NCI-H748 treated with DMSO at 0.1 percent for 48 hours (cell line): ENCODE measurements around the gene AP1S3.
"Not testable (repeated sequence)": the region's sequence is repeated elsewhere in the genome, so short reads cannot be mapped to it uniquely, and the experiment has no call there.

Experiments
- DNase-seq: peaks from one replicate; lab custom pipeline; 2025; lab: John Stamatoyannopoulos, UW

The AP1S3 gene

DNA sequence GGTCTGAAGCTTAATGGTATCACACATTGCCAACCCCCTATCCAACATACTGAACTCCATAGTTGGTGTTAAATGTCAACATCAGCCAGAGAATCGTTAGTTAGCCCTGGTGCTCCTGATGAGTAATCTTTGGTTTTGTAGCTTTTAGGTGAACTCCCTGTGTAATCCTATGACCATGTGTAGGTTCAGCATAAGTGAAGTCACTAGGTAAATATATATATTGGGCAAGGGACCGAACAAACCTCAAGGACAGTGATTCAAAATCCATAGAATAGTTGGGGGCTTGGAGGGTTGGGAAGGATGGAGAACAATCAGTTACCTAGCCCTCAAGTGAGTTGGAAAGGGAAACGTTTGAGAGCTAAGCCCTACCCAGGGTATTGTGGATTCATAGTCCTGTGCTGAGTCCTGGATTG lies 16.0 kb upstream of the AP1S3 start:
- no peak for DNase-seq

- no peak for DNase-seq
Observed at GRCh38 chr2:223852281-223852795, 15.0 kb upstream of the AP1S3 start.

DNA sequence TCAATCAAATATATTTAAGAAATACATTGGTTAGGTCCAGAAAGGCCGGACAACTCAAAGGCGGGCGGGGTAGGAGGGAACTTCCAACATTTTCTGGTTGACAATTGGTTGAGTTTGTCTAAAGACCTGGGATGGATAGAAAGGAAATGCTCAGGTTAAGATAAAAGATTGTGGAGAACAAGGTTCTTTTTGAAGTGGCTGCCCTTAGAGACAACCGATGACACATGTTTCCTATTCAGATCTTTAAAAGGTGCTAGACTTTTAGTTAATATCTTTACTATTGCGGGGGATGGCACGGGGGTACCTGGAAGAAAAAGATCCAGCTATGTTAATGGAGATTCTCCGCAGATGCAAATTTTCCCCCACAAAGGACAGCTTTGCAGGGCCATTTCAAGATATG lies 10.0 kb upstream of the AP1S3 start:
- no peak for DNase-seq

DNA sequence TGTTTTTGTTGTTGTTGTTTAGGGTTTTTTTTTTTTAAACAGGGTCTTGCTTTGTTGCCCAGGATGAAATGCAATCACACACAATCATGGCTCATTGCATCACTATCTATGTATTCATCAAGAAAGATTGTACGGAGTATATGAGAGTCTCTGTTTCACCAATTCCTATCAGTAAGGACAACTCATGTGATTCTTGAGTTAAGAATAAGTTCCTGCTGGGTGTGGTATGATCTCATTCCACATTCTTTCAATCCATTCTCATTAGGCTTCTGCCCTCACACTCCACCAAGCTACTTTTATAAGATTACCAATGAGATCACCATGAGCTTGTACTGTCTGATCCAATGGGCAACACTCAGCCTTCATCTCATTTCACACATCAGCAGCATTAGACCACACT lies 9.1 kb upstream of the AP1S3 start:
- DNase-seq = no peak

GRCh38 chr2:223841436-223842190 lies 4.2 kb upstream of the AP1S3 start:
- DNase-seq = no peak

GRCh38 chr2:223835701-223836532 lies 1.5 kb downstream of the AP1S3 start:
- no peak for DNase-seq

DNA sequence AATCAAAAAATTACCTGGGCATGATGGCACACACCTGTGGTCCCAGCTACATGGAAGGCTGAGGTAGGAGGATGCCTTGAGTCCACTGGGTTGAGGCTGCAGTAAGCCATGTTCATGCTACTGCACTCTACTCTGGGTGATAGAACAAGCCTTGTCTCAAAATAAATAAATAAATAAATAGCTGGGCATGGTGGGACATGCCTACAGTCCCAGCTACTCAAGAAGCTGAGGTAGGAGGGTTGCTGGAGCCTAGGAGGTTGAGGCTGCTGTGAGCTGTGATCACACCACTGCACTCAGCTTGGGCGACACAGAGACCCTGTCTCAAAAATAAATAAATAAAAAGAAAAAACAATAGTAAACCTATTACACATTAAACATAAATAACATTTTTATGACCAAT lies 3.0 kb downstream of the AP1S3 start:
- no peak for DNase-seq

DNA sequence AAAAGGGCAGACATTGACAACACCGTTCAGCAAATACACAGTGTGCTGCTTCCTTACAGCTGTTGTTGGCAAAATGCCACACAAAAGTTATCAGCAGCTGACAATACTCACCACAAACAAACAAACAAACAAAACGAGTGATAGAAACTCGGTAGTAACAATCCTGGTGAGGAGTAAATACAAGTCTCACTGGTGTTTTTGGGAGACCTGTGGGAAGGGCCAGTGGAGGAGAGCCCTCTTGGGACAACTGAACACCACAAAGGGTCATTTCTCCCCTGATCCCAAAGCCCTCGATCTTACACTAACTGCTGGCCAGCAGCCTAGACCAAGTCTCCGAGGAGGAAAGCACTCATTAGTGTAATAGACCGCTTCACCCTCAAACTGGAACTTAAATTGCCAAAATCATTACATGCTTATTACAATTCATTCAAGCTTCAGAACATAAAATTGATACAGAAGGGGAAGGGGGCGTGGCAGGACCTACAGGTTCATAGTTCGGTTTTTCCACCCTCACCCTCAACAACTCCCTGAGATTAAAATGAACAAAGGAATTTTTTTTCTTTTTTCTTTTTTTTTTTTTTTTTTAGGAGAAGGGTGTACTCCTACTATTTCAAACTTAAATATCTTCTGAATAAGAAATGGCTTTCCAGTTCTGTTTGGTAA lies 5.0 kb downstream of the AP1S3 start:
- no peak for DNase-seq

DNA sequence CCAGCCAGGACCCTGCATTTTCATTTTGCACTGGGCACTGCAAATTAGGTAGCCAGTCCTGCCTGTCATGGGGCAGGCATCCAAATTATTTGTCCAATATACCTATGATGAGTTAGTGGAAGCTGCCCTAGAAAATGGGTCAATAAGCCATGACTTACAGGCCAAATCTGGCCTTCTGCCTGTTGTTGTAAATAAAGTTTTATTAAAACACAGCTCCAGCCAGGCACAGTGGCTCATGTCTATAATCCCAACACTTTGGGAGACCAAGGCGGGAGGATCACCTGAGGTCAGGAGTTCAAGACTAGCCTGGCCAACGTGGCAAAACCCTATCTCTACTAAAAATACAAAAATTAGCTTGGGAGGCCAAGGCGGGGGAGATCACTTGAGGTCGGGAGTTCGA lies 8.3 kb downstream of the AP1S3 start:
- no peak for DNase-seq

DNA sequence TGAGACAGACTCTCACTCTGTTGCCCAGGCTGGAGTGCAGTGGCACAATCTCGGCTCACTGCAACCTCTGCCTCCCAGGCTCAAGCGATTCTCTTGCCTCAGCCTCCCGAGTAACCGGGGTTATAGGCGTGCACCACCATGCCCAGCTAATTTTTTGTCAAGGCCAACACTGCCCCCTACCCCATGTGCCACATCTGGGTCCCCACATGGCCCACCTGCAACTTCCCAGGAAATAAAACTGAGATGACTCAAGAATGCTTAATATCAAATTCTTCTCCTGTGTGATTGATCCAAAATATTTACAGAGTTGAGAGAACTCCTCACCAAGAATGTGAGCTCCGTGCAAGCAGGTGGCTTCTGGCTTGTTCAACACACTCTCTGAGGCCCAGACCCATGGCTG lies 9.1 kb downstream of the AP1S3 start:
- DNase-seq = no peak

- no peak for DNase-seq
Observed at GRCh38 chr2:223826995-223827394, 10.4 kb downstream of the AP1S3 start.

- DNase-seq = no peak
Observed at GRCh38 chr2:223824301-223824700, 13.1 kb downstream of the AP1S3 start.

DNA sequence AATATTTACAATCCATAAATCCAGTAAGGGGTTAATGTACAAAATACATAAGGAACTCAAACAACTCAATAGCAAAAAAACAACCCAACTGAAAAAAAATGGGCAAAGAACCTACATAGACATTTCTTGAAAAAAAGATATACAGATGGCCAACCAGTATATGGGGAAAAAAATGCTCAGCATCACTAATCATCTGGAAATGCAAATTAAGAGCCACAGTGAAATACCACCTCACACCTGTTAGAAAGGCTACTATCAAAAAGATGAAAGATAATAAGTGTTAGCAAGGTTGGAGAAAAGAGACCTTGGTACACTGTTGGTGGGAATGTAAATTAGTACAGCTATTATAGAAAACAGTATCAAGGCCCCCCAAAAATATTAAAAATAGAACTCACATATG lies 14.6 kb downstream of the AP1S3 start:
- DNase-seq = no peak

GRCh38 chr2:223820549-223820948 lies 16.8 kb downstream of the AP1S3 start:
- DNase-seq = no peak

GRCh38 chr2:223819891-223820290 lies 17.5 kb downstream of the AP1S3 start:
- DNase-seq = no peak

DNA sequence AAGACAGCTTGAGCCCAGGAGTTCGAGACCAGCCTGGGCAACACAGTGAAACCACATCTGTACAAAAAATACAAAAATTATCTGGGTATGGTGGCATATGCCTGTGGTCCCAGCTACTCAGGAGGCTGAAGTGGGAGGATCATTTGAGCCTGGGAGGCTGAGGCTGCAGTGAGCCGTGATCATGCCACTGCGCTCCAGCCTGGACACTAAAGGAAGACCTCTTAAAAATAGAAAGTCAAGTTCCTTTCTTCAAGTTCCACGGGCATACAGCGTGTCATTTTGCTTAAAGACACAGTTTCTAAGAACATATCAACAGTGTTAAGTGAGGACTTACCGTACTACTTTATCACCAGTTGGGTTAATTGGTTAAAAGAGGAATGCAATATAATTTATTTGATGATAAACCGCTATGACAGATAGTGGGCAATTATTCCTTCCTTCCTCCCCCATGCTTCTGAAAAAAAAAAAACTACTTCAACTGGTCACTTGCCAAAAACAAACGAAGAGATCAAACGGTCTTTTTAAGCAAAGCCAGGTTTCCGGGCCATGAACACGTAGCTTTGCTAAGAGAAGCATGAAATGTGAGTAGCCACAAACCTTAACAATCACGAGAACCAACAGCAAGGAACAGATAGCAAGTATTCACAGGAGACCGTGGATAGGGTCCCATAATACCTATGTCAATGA lies 21.4 kb downstream of the AP1S3 start:
- DNase-seq = no peak

DNA sequence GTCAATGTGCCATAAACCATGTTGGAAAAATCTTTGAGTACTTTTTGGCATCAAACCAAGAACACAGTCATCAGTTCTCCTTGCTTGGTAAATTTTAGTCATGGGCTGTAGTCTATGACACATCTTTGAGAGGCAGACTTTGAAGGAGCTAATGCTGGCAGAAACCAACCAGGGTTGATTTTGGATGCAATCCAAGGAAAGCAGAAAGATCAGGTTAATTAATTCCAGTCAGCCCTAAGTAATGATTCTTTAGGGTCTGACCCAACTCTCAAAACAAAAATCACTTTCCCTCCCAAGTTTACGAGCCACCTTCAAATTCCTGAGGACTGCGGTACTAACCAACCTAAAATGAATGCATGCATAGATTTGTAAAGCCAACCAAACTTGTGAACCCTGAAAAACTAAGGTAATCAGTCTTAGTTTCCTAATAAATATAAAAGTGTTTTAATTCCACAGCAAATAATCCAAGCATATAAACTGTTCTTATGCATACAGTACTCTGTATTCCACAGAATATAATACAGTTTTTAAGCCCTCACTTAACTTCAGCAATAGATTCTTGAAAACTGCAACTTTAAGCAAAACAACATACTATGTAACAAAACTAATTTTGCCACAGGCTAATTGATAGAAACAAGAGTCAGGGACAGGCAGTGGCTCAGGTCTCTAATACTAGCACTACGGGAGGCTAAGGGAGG lies 22.0 kb downstream of the AP1S3 start:
- no peak for DNase-seq

GRCh38 chr2:223814764-223815163 lies 22.6 kb downstream of the AP1S3 start:
- DNase-seq = not testable (repeated sequence)

- no peak for DNase-seq
Observed at GRCh38 chr2:223813329-223813728, 24.1 kb downstream of the AP1S3 start.

GRCh38 chr2:223811757-223812156 lies 25.6 kb downstream of the AP1S3 start:
- no peak for DNase-seq

DNA sequence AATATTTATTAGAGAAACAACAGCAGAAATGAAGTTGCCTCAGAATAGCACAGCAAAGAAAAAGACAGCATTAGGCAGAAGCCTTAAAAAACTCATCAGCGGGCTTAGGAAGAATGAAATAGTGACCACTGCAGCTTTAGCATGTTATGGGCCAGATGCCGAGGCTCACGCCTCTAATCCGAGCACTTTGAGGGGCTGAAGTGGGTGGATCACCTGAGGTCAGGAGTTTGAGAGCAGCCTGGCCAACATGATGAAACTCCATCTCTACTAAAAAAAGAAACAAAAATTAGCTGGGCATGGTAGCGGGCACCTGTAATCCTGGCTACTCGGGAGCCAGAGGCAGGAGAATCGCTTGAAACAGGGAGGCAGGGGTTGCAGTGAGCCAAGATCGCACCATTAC lies 32.4 kb downstream of the AP1S3 start:
- DNase-seq = no peak
